GM06990 (cell line): ENCODE results near the gene DENND6B.

Experiments used
- DNase-seq: peaks from one replicate; pipeline ENCODE4 v3.0.0-alpha.2; 2011; ENCODE audit not compliant: insufficient read length; ENCODE audit errors: extremely low read depth
- H3K27me3 ChIP-seq: replicated peaks from 2 replicates; pipeline ENCODE4 v1.6.0; 2011; ENCODE audit warnings: low read length; ENCODE audit not compliant: control insufficient read depth, insufficient read depth
- H3K36me3 ChIP-seq: 2 replicates; pipeline ENCODE4 v1.5.1; 2011; ENCODE audit warnings: low read length; ENCODE audit not compliant: control insufficient read depth, insufficient read depth
- H3K4me3 ChIP-seq: replicated peaks from 2 replicates; pipeline ENCODE4 v1.5.1; 2011; ENCODE audit warnings: low read depth, mild to moderate bottlenecking, control low read depth, low read length
- CTCF ChIP-seq: IDR thresholded peaks from 2 replicates; pipeline ENCODE4 v1.5.1; 2011; ENCODE audit warnings: low read length, control low read depth, mild to moderate bottlenecking, inconsistent platforms; ENCODE audit not compliant: insufficient read depth, poor library complexity, severe bottlenecking

The DENND6B gene

GRCh38 chr22:50297510-50298265 is 29.1 kb downstream of the DENND6B start:
- H3K4me3 ChIP-seq: no peak overlapping the region
- DNase-seq: no peak
- no peak for TF ChIP-seq CTCF
- peaks cover 5% of the 10 kb centered on the region for H3K36me3 ChIP-seq
- no peaks in the 10 kb centered on the region for H3K27me3 ChIP-seq

- TF ChIP-seq CTCF: no peak
- no peak overlapping the region for H3K4me3 ChIP-seq
- DNase-seq: no peak
- peaks cover 5% of the 10 kb centered on the region for H3K36me3 ChIP-seq
- no peaks in the 10 kb centered on the region for H3K27me3 ChIP-seq
Observed at GRCh38 chr22:50296658-50297490, 29.9 kb downstream of the DENND6B start.

- no peak for DNase-seq
- Histone ChIP-seq H3K4me3 (no peak overlapping the region), H3K27me3 (no peaks in the 10 kb centered on the region), H3K36me3 (peaks cover 19% of the 10 kb centered on the region)
- no peak for TF ChIP-seq CTCF
Observed at GRCh38 chr22:50294319-50294656, 32.5 kb downstream of the DENND6B start.

- Histone ChIP-seq H3K36me3 (peaks cover 24% of the 10 kb centered on the region), H3K4me3 (no peak overlapping the region; the same call in 1 of the 2 replicates), H3K27me3 (no peaks in the 10 kb centered on the region)
- no peak for DNase-seq
- no peak for TF ChIP-seq CTCF
Observed at GRCh38 chr22:50293441-50294318, 33.1 kb downstream of the DENND6B start.

- DNase-seq: peak; percentile 63
- Histone ChIP-seq H3K4me3 (peak overlapping the region; percentile 27), H3K36me3 (peaks cover 30% of the 10 kb centered on the region), H3K27me3 (no peaks in the 10 kb centered on the region)
- no peak for TF ChIP-seq CTCF
Observed at GRCh38 chr22:50292643-50293440, 34.0 kb downstream of the DENND6B start.
